Measurements from ENCODE around the gene CYB561D1. TPM values are rescaled to one million over a fixed set of nuclear protein-coding genes. Genes with fewer than 3 reads are reported as not detected.

CYB561D1 gene
- total and polyA plus RNA-seq, 2 of the 13 experiments (the other 11 are each of a cell fraction or from before 2014, with no cell fraction given): 3.9 to 4.1 TPM

DNA sequence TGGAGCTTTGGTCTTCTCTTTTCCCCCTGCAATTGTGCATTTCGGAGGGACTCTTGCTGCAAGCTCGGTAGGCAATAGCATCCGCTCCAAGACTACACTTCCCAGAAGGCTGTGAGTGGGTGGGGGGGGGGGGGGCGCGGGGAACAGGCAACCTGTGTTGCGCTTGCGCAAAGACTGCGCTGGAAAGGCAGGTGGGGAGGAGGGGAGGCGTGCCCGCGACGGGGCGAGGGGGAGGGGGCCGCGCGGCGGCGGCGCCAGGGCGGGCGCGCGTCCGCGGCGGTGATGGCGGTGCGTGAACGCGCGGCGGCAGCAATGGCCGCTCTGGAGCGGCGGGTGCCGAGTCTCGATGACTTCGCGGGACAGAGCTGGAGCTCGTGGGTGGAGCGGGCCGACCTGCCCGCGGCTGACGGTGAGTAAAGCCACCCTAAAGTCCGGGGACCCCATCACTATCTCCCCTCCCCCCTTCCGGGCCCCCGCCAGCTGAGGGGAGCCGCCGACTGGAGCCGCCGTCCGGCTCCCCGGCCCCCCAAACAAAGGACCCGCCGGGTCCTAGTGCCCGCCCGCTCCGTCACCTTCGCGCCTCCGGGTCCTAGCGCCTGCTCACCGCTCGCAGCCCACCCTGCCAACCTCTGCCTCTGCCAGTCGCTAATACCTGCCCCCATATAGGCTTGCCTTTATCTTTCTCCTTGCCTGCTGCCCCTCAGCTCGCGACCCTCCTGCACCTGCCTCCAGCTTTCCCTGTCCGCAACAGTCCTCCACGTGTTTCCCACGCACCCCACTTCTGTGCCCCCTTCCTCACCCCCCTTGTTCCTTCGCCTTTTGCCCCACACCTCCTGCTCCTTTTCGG, 10.0 kb upstream of the CYB561D1 start, which contains the start of gene ATXN7L2 (continued):
- TF ChIP-seq, protein P1, sequence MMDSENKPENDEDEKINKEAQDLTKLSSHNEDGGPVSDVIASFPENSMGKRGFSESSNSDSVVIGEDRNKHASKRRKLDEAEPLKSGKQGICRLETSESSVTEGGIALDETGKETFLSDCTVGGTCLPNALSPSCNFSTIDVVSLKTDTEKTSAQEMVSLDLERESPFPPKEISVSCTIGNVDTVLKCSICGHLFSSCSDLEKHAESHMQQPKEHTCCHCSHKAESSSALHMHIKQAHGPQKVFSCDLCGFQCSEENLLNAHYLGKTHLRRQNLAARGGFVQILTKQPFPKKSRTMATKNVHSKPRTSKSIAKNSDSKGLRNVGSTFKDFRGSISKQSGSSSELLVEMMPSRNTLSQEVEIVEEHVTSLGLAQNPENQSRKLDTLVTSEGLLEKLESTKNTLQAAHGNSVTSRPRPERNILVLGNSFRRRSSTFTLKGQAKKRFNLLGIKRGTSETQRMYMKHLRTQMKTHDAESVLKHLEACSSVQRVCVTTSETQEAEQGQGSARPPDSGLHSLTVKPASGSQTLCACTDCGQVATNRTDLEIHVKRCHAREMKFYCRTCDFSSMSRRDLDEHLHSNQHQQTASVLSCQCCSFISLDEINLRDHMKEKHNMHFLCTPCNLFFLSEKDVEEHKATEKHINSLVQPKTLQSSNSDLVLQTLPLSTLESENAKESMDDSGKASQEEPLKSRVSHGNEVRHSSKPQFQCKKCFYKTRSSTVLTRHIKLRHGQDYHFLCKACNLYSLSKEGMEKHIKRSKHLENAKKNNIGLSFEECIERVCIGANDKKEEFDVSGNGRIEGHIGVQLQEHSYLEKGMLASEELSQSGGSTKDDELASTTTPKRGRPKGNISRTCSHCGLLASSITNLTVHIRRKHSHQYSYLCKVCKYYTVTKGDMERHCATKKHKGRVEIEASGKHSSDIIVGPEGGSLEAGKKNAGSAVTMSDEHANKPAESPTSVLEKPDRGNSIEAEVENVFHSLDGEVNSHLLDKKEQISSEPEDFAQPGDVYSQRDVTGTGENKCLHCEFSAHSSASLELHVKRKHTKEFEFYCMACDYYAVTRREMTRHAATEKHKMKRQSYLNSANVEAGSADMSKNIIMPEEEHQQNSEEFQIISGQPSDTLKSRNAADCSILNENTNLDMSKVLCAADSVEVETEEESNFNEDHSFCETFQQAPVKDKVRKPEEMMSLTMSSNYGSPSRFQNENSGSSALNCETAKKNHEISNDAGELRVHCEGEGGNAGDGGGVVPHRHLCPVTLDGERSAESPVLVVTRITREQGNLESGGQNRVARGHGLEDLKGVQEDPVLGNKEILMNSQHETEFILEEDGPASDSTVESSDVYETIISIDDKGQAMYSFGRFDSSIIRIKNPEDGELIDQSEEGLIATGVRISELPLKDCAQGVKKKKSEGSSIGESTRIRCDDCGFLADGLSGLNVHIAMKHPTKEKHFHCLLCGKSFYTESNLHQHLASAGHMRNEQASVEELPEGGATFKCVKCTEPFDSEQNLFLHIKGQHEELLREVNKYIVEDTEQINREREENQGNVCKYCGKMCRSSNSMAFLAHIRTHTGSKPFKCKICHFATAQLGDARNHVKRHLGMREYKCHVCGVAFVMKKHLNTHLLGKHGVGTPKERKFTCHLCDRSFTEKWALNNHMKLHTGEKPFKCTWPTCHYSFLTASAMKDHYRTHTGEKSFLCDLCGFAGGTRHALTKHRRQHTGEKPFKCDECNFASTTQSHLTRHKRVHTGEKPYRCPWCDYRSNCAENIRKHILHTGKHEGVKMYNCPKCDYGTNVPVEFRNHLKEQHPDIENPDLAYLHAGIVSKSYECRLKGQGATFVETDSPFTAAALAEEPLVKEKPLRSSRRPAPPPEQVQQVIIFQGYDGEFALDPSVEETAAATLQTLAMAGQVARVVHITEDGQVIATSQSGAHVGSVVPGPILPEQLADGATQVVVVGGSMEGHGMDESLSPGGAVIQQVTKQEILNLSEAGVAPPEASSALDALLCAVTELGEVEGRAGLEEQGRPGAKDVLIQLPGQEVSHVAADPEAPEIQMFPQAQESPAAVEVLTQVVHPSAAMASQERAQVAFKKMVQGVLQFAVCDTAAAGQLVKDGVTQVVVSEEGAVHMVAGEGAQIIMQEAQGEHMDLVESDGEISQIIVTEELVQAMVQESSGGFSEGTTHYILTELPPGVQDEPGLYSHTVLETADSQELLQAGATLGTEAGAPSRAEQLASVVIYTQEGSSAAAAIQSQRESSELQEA (CRISPR knock-in tag; IDR thresholded peaks at IDR 0.05; ENCODE audit: not compliant biosample characterization): peak; percentile 61
- TF ChIP-seq ARID5B (CRISPR knock-in tag; IDR thresholded peaks at IDR 0.05) (peak; percentile 64), THRA (CRISPR knock-in tag; IDR thresholded peaks at IDR 0.05; ENCODE audit: borderline replicate concordance) (0 out of 2 replicates have a peak, but pooled peaks have one; percentile 42), ZNF333 (CRISPR knock-in tag; IDR thresholded peaks at IDR 0.05; ENCODE audit: borderline replicate concordance) (peak; percentile 38; the same call in 1 of the 2 replicates), SP5 (CRISPR knock-in tag; IDR thresholded peaks at IDR 0.05; ENCODE audit: borderline replicate concordance, low read depth) (0 out of 2 replicates have a peak, but pooled peaks have one; percentile 18), ZNF839 (CRISPR knock-in tag; IDR thresholded peaks at IDR 0.05; ENCODE audit: borderline replicate concordance) (peak; percentile 57; the same call in 1 of the 2 replicates), SAFB2 (CRISPR knock-in tag; IDR thresholded peaks at IDR 0.05; ENCODE audit: borderline replicate concordance, low read depth) (no peak; the same call in 1 of the 2 replicates), MXI1 (IDR thresholded peaks at IDR 0.05; ENCODE audit: borderline replicate concordance, low read depth, low read length) (peak; percentile 35; the same call in 1 of the 3 replicates), NFKB2 (CRISPR knock-in tag; IDR thresholded peaks at IDR 0.05; ENCODE audit: borderline replicate concordance) (peak; percentile 53; the same call in 1 of the 2 replicates)
- TF ChIP-seq, protein P2, sequence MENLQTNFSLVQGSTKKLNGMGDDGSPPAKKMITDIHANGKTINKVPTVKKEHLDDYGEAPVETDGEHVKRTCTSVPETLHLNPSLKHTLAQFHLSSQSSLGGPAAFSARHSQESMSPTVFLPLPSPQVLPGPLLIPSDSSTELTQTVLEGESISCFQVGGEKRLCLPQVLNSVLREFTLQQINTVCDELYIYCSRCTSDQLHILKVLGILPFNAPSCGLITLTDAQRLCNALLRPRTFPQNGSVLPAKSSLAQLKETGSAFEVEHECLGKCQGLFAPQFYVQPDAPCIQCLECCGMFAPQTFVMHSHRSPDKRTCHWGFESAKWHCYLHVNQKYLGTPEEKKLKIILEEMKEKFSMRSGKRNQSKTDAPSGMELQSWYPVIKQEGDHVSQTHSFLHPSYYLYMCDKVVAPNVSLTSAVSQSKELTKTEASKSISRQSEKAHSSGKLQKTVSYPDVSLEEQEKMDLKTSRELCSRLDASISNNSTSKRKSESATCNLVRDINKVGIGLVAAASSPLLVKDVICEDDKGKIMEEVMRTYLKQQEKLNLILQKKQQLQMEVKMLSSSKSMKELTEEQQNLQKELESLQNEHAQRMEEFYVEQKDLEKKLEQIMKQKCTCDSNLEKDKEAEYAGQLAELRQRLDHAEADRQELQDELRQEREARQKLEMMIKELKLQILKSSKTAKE (CRISPR knock-in tag; IDR thresholded peaks at IDR 0.05; ENCODE audit: borderline replicate concordance): peak; percentile 59; the same call in 1 of the 2 replicates
